Fibroblast of peridontal ligament (primary cell): ENCODE measurements around the gene RAET1E.
"Not testable (repeated sequence)": the region's sequence is repeated elsewhere in the genome, so short reads cannot be mapped to it uniquely, and the experiment has no call there.

Experiments
- DNase-seq: peaks from one replicate; pipeline ENCODE4 v3.0.0-alpha.2; 2010; ENCODE audit errors: extremely low read depth

Gene RAET1E

DNA sequence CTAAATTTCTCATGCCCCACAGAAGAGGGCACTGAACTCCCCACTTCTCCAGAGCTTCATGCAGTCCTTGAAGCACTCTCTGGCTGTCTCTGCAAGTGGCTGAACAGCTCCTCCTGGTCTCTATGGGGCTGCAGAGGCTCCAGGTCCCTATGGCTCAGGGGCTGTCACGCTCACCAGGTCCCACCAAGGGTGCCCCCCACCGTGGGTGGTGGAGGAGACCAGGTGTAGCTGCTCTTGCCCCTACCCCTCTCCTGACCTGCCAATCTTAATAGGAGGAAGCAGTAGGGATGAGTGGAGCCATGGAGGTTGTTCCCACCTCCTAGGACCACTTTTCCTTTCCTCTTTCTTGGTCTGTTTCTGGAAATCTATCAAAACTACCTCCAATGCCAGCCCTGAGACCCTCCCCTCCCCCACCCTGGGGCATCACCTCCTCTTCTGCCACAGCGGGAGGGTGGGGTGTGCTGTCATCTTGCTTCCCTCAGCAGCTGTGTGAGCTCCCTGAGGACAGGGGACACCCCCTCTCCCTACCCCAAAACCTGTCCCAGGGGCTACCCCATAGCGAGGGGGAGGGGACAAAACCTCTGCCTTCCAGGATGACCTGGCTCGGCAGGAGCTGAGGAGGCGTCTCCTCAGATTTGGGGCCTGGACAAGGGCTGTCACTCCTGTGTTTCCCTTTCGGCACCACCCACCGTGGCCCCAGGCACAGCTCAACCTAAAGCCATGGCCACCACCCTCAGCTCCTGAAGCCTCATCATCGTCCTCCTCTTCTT, 12.0 kb upstream of the RAET1E start:
- no peak for DNase-seq

- not testable (repeated sequence) for DNase-seq
Observed at GRCh38 chr6:149908480-149908879, 10.6 kb upstream of the RAET1E start.

- no peak for DNase-seq
Observed at GRCh38 chr6:149907317-149907716, 9.4 kb upstream of the RAET1E start.

DNA sequence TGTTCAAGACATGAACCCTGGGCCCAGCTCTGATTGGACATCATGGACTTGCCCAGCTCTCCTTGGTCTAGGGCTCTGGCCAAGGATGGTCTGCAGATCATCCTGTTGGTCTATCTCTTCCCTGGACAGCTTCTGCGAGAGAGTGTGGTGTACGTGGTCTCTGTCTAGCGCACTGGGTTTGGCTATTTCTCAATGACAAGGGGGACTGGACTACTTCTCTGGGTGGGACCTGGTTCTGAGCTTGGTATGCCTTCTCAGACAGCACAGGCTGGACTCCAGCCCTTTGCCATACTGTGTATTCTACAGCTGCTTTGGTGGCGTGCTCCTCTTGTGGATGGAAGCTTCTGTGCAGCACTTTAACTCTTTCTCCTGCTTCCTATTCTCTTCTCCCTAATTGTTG, 8.5 kb upstream of the RAET1E start:
- DNase-seq, result no peak

DNA sequence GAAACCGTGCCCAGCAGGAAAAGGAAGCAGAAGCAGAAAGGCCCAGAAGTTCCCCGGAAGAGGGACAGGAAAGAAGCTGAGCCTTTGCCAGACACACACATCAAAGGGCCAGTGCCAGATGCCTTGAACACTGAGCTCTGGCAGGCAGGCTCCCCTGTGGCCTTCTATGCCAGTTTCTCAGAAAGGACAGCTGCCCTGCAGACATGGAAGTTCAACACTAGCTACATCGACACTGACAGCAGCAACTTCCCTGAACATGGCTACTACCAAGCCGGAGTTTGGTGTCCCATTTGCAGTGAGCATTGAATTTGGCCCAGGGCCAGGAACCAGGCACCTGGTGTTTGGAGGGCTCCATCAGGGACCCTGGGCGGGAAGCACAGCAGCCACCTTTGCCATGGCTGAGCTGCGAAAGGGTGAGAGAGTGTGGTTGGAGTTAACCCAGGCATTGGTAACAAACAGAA, 8.0 kb upstream of the RAET1E start:
- no peak for DNase-seq

GRCh38 chr6:149905371-149905910, 7.5 kb upstream of the RAET1E start:
- DNase-seq, result no peak

GRCh38 chr6:149904661-149905370, 6.9 kb upstream of the RAET1E start:
- DNase-seq, result no peak

DNA sequence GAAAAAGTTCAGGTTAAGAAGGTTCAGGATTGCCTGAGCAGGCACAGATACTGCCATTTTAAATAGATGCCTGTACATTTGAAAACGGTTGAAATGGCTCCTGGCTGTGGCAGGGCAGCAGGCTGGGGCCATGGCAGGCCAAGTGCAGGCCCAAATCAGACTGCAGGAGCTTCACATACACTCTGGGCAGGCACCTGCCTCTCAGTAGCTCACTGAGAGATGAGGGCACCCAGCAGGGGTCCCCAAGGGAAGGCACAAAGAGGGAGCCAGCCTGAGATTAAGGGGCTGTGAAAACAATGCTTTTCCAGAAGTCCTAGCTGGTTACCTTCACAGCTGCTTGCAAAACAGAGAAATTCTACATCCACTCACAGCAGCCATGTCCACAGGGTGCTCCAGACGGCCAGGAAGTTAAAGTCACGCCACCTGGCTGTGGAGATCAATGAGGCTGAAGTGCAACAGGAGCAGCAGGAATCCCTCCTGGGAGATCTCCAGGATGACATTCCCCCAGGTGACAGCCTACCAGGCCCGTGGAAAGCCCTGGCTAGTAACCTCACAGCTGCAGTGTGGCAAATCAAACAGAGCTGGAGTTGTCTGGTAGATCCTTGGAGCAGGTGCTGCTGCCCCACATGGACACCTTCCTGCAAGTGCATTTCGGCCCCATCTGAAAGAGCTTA, 6.2 kb upstream of the RAET1E start:
- no peak for DNase-seq

- no peak for DNase-seq
Observed at GRCh38 chr6:149901444-149902140, 3.7 kb upstream of the RAET1E start.

DNA sequence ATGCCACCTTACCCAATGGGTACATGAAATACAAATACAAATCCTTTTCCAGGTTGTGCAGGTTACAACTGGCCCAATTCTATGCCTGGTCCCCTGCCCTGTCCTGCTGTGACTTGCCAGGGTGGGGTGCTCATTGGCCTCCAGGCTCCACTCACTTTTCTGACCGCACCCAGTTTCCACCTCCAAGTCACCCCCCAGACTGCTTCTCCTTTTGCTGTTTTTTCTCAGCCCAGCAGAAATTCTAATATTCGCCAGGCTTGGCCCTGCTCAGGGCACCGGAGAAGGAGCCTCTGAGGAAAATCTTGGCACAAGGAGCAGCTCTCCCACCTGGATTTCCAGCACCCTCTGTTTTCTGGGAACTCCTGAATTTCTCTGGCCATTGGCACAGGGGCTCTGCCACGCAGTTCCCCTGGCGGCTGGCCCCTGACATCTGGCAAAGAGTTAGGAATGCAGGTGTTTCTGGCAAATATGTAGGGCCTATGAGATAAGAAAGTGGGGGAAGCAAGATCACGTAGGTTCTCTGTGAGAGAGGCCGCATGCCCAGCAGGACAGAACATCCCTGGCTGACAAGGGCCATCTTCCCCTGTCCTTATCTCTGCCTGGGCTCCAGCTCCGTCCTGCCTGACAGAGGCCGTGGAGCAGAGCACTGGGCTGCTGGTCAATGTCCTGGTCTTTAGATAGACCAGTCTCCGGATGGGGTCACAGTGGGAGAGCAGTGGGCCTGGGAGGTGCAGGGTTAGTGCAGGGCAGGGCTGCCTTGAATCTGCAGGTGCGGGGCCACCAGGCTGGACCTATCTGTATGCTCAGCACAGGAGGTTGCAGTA, 2.9 kb upstream of the RAET1E start:
- DNase-seq, result no peak

DNA sequence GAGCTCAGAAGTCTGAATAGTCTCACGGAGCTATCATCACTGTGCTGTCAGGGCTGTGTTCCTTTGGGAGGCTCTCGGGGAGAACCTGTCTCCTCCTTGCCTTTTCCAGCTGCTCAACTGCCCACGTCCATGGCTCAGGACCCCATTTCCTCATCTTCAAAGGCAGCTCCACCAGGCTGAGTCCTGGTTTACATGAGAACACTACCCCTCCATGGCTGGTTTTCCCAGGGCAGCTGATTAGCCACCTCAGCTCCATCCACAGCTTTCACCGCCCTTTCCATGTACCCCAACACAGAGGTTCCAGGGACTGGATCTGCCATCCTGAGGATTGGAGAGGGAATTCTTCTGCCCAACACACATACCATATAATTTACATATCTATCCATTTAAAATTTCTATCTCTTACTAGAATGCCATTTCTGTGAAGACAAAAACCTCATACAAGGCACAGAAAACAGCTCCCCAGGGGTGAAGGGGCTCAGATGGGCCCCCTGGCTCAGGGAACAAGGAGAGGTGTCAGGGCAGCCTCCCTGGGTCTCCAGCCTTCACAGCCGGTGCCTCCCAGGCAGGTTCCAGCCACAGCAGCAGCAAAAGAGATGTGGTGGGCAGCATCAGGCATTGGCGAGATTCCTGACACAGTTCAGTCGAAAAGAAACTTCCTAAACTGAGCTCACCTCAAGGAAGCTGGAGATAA, 2.2 kb upstream of the RAET1E start:
- no peak for DNase-seq

DNA sequence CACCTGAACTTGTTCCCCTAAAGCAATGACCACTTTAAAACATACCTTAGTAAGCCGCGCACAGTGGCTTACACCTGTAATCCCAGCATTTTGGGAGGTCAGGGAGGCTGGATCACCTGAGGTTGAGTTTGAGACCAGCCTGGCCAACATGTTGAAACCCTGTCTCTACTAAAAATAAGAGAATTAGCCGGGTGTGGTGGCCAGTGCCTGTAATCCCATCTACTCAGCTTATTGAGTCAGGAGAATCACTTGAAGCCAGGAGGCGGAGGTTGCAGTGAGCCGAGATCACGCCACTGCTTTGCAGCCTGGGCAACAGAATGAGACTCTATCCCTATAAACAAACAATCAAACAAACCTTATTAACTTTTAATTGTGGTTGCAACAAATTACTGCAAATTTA, 1.6 kb upstream of the RAET1E start:
- no peak for DNase-seq

GRCh38 chr6:149898966-149899365, 1.1 kb upstream of the RAET1E start:
- DNase-seq, result no peak

DNA sequence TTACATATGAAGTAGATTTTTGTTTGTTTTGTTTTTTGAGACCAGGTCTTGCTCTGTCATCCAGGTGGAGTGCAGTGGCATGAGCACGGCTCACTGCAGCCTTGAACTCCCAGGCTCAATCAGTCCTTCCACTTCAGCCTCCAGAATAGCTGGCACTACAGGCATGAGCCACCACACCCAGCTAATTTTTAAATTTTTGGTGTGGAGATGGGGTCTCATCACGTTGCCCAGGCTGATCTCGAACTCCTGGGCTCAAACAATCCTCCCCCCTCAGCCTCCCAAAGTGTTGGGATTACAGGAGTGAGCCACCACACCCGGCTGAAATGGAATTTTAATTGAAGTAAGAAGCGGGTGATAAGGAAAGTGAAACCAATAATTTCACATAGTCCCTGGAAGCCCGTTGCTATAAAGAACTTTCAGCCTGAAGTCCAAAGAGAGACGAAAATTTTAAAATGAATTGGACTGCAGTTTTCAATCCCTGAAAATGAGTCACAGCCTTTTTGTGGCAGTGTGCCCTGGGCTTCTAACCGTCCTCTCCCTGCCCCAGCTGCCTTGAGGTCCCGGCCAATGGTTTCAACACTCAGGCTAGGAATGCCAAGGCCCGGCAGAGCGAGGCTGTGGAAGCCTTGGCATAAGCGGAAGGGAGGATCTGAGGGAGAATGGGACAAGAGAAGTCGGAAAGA, 757 bp downstream of the RAET1E start:
- peak; percentile 99 for DNase-seq

DNA sequence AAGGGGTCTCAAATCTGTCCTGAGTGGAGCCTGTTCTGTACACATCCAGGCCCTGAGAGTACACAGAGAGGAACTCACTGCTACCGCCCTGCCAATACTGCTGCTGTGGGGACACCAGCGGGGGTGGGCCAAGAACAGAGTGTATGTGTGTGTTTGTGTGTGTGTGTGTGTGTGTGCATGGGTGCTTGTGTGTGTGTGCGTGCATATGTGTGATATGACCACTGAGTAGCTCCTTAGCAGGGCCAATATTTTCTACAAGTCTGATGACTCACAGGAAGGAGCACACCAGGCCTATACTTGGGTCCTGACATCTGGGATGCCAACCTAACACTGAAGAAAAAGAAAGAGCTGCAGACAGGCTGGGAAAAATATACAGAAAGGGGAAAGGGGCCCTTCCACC, 1.4 kb downstream of the RAET1E start:
- DNase-seq, result peak; percentile 18

GRCh38 chr6:149895833-149896271, 2.1 kb downstream of the RAET1E start:
- no peak for DNase-seq

DNA sequence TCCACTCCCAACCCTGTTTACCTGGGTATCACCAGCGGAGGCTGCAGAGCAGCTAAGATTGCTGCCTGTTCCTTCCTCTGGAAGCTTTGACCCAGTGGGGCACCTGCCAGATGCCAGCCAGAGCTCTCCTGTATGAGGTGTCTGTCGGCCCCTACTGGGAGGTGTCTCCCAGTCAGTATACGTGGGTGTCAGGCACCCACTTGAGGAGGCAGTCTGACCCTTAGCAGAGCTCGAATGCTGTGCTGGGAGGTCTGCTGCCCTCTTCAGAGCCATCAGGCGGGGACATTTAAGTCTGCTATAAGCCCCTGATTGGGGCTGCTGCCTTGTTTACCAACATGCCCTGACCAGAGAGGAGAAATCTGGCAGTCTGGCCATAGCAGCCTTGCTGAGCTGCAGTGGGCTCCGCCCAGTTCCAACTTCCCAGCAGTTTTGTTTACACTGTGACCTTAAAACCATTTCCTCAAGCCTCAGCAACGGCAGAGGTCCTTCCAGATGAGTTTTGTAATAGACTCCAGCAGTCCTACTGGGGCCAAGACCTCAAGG, 2.8 kb downstream of the RAET1E start:
- DNase-seq, result peak; percentile 96

DNA sequence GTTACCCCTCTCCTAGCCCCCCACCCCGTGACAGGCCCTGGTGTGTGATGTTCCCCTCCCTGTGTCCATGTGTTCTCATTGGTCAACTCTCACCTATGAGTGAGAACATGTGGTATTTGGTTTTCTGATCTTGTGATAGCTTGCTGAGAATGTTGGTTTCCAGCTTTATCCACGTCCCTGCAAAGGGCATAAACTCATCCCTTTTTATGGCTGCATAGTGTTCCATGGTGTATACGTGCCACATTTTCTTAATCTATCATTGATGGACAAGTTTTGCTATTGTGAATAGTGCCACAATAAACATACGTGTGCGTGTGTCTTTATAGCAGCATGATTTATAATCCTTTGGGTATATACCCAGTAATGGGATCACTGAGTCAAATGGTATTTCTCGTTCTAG, 6.0 kb downstream of the RAET1E start:
- DNase-seq, result not testable (repeated sequence)

- no peak for DNase-seq
Observed at GRCh38 chr6:149891259-149891658, 6.7 kb downstream of the RAET1E start.
